ENCODE results near the gene SUSD1.
"Not testable (repeated sequence)": the region's sequence is repeated elsewhere in the genome, so short reads cannot be mapped to it uniquely, and the experiment has no call there.

SUSD1 gene

DNA sequence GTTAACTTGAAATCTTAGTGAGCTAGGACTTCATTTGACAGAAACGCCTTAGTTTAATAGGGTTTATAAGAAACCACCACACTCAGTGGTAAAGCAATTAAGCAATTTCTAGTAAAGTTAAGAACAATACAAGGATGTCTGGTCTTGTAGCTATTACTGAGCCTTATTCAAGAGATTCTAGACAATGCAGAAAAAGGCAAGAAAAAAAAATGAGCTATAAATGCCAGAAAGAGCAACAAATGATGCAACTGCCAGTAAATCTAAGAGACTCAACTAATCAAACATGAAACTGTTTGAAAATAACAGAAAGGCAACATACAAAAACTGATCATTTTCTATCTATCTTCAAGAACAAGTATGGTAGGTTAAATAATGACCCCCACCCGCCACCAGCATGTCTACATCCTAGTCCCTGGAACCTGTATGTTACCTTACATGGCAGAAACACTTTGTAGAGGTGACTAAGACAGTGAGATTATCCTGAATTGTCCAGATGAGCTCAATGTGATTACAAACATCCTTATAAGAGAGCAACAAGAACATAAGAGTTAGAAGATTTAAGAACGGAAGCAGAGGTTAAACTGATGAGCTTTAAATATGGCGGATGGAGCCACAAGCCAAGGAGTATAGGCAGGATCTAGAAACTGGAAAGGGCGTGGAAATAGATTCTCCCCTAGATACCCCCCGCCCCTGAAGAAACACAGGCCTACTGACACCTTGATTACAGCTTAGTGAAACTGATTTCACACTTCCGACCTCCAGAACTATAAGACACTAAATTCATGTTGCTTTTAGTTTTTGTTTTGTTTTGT lies 93.0 kb downstream of the SUSD1 start:
- TF ChIP-seq, protein P1, sequence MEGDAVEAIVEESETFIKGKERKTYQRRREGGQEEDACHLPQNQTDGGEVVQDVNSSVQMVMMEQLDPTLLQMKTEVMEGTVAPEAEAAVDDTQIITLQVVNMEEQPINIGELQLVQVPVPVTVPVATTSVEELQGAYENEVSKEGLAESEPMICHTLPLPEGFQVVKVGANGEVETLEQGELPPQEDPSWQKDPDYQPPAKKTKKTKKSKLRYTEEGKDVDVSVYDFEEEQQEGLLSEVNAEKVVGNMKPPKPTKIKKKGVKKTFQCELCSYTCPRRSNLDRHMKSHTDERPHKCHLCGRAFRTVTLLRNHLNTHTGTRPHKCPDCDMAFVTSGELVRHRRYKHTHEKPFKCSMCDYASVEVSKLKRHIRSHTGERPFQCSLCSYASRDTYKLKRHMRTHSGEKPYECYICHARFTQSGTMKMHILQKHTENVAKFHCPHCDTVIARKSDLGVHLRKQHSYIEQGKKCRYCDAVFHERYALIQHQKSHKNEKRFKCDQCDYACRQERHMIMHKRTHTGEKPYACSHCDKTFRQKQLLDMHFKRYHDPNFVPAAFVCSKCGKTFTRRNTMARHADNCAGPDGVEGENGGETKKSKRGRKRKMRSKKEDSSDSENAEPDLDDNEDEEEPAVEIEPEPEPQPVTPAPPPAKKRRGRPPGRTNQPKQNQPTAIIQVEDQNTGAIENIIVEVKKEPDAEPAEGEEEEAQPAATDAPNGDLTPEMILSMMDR (IDR thresholded peaks at IDR 0.05; ENCODE audit: borderline replicate concordance, insufficient read depth, low read depth, low read length), result no peak
- H3K4me3 ChIP-seq (ENCODE audit: low read depth, low read length), result no peak overlapping the region

DNA sequence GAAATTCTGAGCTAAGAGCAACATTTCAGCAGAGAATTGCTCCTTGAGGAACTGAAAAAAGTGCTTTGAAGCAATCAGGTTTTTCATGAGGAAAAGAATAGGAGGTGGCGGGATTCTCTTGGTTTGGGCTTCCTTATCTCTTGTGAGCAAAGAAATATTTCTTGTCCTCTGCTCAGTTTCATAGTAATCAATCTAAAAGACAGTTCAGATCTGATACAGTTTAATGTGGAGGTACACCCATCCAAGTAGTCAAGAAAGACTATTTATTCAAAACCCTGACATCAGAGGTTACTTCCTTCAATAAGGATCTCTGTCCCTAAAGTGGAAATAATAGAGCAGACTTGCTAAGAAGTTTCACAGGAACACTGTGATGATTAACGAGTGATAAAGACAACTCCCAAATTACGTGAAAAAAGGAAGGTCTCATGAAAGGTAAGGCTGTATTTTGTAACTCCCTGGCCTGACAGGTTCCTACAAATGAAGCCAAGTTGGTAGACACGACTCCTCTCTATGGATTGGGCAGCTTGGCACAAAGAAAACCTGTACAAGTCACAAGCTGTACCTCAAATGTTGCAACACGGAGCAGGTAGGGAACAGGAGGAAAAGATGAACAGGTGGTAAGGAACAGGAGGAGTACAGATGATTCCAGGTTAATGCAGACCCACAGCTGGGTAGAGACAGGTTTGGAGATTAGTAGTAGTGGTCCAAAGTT lies 94.1 kb downstream of the SUSD1 start:
- TF ChIP-seq, protein P1 (IDR thresholded peaks at IDR 0.05; ENCODE audit: borderline replicate concordance, insufficient read depth, low read depth, low read length), result no peak
- no peak overlapping the region for H3K4me3 ChIP-seq (ENCODE audit: low read depth, low read length)

DNA sequence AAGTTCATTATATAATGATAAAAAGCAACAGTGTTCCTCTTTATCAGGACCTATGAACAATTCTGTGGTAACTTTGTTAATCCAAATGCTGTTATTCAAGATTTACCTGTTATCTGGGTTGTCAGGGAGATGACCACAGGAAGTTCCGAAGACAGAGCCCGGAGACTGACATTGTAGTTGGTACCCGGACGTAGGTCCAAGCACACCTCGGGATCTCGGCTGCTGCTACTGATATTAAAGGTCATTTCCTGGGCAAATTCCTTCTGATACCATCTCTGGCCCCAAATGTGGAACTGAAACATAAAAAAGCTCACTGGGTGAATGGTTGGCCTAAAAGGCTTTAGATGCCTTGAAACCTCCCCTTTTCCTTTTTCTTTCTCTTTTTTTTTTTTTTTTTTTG lies 96.7 kb downstream of the SUSD1 start:
- H3K4me3 ChIP-seq (ENCODE audit: low read depth, low read length), result no peak overlapping the region
- TF ChIP-seq, protein P1 (IDR thresholded peaks at IDR 0.05; ENCODE audit: borderline replicate concordance, insufficient read depth, low read depth, low read length), result no peak

DNA sequence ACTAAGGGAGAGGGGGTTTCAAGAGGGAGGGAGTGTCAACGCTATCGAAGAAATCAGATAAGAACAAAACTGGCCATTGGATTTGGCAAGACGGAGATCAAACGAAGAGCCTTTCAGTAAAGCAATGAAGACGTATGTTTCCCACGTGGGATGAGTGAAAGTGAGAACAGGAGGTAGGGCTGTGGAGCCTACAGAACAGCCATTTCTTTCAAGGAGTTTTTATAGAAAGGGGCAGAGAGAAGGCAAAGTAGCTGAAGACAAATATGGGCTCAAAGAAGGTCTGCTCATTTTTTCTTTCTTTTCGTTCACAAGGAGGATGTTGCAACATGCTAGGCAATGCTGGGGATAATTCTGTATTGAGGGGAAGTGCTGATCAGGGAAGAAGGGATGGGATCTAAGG lies 98.3 kb downstream of the SUSD1 start:
- H3K4me3 ChIP-seq (ENCODE audit: low read depth, low read length), result no peak overlapping the region
- TF ChIP-seq, protein P1 (IDR thresholded peaks at IDR 0.05; ENCODE audit: borderline replicate concordance, insufficient read depth, low read depth, low read length), result no peak

DNA sequence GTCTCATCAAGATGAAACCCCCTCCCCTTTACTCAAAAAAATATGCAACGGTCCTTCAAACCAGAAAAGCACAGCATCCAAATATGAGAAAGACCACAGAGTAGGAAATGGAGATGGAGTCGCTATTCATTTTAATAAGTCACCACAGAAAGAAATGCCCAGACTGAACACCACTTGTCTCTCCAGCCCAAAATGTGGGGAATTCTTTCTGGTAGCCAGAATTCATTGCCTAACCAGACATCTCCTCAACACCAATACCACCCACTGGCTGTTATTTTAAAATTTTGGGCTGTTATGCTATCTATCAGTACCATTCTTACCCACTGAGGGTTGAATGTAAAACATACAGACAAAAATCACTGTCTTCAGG lies 100.1 kb downstream of the SUSD1 start:
- TF ChIP-seq, protein P1 (IDR thresholded peaks at IDR 0.05; ENCODE audit: borderline replicate concordance, insufficient read depth, low read depth, low read length), result no peak
- H3K4me3 ChIP-seq (ENCODE audit: low read depth, low read length), result no peak overlapping the region

DNA sequence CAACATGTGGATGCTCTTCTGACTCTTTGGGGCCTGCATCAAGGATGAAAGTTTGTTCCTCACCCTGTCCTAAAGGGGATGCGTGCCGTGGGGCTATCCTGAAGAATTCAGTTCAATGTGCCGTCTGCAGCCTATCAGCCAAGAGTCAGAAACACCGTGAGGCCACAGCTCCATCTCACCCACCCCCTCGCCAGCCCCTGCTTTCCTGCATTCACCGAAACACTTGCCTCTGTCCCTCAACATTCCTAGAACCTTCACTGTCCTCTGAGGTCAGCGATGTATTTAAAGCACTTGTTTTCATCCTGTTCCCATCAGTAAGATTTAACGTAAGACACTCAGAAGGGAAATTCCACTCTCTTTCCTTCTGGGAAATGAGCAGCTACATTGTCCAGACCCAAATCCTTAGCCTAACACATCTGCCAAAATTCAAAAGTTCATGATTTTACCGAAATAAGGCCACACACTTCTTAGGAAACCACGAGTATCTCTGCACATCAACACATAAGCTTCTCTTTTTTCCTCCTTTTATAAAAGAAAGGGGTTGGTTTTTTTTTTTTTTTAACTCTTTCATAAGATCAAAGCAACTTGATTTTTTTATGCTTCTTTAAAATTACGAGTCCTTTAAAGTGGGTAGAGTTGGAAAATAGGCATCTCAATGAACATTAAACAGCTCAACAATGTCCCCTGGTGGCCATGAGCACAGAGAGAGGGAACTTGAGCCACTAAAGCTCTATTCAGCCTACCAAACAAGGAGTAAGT lies 100.7 kb downstream of the SUSD1 start:
- H3K4me3 ChIP-seq (ENCODE audit: low read depth, low read length), result no peak overlapping the region
- TF ChIP-seq, protein P1 (IDR thresholded peaks at IDR 0.05; ENCODE audit: borderline replicate concordance, insufficient read depth, low read depth, low read length), result peak; percentile 82

DNA sequence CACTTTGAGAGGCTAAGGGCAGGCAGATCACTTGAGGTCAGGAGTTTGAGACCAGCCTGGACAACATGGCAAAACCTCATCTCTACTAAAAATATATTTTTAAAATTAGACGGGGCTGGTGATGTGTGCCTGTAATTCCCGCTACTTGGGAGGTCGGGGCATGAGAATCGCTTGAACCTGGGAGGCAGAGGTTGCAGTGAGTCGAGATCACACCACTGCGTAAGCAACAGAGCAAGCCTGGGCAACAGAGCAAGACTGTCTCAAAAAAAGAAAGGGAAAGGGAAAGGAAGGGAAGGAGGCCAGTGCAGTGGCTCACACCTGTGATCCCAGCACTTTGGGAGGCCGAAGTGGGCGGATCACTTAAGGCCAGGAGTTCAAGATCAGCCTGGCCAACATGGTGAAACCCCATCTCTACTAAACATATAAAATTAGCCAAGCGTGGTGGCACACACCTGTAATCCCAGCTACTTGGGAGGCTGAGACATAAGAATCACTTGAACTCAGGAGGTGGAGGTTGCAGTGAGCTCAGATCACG lies 101.4 kb downstream of the SUSD1 start:
- H3K4me3 ChIP-seq (ENCODE audit: low read depth, low read length), result not testable (repeated sequence)
